NCI-H82 (cell line): ENCODE data around the gene S100A2.
A peak's percentile ranks its signal among the peaks of the same experiment; 100 is the strongest.
"Not testable (repeated sequence)": the region's sequence is repeated elsewhere in the genome, so short reads cannot be mapped to it uniquely, and the experiment has no call there.

Experiments used
- DNase-seq: peaks from one replicate; lab custom pipeline; 2025; lab: John Stamatoyannopoulos, UW

Gene S100A2

DNA sequence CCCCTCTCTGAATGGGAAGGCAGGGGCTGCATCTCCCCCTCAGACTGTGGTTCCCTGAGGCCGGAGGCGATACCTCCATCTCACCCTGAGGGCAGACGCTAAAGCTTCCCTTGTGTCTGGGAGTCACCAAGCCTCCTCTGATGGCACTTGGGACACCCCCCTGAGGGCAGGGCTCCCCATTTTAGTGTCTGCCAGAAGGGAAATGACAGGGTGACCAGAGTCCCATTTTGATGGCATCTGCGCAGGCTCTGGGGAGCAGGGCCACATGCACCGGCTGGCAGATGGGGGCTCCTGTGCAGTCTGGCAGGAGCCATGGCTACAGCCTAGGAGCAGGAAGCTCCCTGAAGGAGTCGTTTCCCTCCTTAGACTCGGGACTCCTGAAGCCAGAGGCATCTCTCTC, 1.7 kb downstream of the S100A2 start:
- no peak for DNase-seq

- DNase-seq: peak; percentile 61
Measured at GRCh38 chr1:153563483-153563901, 2.2 kb downstream of the S100A2 start.

DNA sequence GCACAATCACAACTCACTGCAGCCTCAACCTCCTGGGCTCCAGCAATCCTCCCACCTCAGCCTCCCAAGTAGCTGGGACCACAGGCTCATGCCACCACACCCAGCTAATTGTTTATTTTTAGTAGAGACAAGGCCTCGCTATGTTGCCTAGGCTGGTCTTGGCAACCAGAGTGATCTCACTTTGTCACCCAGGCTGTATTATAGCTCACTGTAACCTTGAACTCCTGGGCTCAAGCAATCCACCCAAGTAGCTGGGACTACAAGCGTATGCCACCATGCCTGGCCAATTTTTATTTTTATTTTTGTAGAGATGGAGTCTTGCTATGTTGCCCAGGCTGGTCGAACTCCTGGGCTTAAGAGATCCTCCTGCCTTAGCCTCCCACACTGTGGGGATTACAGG, 3.6 kb downstream of the S100A2 start:
- not testable (repeated sequence) for DNase-seq

GRCh38 chr1:153561466-153561985, 4.1 kb downstream of the S100A2 start:
- no peak for DNase-seq

- DNase-seq: no peak
Measured at GRCh38 chr1:153560771-153561465, 4.7 kb downstream of the S100A2 start.

DNA sequence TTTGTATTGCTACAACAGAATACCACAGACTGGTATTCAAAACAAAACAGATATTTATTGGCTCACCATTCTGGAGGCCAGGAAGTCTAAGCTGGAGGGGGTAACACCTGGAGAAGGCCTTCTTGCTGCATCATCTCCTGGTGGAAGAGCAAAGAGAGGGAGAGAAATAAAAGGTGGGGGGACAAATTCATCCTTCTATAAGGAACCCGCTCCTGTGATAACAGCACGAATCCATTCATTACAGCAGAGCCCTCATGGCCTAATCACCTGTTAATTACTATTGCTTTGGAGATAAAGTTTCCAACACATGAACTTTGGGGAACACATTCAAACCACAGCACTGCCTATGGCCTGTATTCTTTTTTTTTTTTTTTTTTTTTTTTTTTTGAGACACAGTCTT, 5.4 kb downstream of the S100A2 start:
- no peak for DNase-seq

DNA sequence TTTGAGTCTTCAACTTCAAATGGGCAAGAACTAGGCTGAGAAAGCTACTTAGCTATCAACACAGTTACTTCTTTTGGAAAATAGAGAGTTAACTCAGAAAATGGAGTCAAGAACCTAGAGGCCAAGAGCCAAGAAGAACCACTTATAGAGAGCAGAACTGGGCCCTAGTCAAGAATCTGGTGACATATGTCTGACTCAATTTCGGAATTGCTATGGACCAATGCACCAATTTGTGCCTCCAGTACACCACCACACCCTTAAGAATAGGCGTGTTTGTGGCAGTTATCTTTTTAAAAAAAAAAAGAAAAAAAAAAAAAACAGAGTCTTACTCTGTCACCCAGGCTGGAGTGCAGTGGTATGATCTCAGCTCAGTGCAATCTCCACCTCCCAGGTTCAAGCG, 7.8 kb downstream of the S100A2 start:
- DNase-seq: no peak

GRCh38 chr1:153556348-153556747, 9.3 kb downstream of the S100A2 start:
- DNase-seq: no peak

DNA sequence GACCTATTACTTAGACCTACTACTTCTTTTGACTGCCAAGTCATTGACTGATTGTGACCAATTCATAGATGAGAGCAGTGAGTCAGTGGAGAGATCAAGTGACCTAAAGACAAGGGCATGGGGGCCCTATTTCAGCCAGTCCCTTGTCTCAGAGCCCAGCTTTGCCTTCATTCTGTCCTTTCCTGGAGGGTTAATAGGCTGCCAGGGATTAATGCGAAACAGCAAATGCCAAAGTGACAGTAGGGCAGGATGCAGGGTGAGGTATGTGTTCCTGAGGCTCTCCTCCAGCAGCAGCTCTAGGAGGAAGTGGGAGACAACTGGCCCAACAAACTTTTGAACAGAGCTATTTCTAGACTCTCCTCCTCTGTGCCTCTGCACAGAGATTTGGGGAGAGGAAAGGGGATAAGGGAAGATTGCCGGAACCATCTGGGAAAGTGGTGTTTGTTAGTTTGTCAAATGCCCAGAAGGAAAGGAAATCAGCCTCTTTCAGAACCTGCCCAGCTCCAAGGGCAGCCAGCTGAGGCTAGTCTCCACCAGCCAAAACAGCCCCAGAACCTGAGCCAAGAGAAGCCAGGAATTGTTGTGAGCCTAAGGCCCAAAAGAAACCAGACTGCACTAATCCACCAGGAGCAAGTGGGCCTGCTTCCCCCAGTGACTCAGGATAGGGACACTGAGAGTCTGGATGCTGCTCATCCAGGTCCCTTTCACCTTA, 11.7 kb downstream of the S100A2 start:
- peak; percentile 24 for DNase-seq

DNA sequence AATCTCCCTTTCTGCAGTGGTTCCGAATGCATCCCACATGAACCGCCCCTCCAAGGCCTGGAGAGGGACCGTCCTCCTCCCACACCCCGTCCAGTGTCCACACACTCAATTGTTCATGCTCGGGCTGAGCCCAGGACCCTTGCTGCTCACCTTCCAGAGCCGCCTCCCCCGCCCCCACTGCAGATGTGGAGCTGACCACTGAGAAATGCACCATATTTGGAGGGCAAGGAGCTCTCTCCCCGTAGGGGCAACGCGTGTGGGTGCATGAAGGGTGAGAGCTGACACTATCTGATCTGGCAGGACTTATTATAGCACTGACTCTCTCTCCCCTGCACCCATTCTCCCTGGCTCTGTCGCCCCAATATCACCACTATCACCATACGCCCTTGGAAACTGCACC, 12.5 kb downstream of the S100A2 start:
- no peak for DNase-seq

GRCh38 chr1:153552335-153552734, 13.3 kb downstream of the S100A2 start:
- DNase-seq: no peak

DNA sequence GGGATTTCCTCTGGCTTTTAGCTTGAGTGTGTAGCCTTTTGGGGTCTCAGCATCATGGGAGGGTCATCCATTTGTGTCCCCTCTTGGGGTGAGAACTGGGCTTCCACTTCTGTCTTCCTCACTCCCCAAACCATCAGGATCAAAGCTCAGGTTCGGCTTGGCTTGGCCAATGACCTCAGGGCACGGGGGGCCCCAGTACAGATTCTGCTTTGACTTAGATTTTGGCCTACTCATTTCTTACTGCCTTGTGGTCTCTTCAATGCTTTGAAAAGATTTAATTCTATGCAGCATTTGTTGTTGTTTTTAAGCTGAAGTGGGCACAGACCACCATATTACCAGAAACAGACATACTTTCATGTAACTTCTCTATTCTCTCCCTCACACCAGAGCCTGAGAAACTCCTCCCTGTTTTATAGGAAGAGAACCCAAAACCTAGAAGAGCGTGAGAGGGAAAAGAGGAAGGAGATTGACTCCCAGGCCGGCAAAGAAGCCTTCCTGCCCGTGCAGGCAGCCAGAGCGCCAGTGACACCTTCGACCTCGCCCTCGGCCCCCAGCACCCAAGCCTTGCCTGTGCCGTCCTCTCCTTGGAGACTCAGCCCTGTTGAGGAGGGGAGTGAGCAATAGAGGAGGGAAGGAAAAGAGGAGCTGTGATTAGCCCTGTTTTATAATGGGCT, 14.7 kb downstream of the S100A2 start:
- DNase-seq: no peak

- no peak for DNase-seq
Measured at GRCh38 chr1:153550398-153550758, 15.3 kb downstream of the S100A2 start.

DNA sequence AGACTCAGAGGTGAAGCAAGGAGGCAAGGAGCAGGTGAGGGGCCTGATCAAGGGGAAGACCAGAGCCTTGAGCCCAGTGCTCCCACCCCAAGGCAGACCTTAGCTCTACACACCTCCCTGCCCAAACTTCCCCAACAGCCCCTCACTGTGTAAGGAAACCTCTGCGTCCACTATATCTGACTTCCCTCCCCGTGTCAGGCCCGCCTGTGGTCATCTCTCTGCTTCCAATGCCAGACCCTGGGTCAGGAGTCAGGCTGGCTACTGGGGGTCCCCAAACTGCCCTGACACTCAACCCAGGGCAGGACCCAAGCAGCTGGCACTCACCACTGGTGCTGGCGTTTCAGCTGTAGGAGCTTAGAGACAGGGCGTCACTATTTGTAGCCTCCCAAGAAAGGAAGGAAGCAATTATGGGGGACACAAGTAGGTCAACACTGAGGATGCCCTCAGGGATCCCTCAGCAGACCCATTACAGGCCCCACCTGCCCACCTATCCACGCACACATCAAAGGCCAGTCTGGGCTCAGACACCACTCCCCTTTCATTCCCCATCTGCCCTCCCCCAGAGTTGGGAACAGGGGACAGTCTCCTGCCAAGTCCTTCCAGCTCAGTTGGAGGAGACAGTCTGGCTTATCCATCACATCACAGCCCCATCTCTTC, 15.8 kb downstream of the S100A2 start:
- DNase-seq: no peak

- DNase-seq: no peak
Measured at GRCh38 chr1:153548722-153549688, 16.6 kb downstream of the S100A2 start, which contains the start of gene S100A3. Gene S100A3 (minus strand): TSS chr1:153549258. CDS start chr1:153548485, 773 bp downstream.

GRCh38 chr1:153547560-153548551, 17.8 kb downstream of the S100A2 start:
- no peak for DNase-seq

DNA sequence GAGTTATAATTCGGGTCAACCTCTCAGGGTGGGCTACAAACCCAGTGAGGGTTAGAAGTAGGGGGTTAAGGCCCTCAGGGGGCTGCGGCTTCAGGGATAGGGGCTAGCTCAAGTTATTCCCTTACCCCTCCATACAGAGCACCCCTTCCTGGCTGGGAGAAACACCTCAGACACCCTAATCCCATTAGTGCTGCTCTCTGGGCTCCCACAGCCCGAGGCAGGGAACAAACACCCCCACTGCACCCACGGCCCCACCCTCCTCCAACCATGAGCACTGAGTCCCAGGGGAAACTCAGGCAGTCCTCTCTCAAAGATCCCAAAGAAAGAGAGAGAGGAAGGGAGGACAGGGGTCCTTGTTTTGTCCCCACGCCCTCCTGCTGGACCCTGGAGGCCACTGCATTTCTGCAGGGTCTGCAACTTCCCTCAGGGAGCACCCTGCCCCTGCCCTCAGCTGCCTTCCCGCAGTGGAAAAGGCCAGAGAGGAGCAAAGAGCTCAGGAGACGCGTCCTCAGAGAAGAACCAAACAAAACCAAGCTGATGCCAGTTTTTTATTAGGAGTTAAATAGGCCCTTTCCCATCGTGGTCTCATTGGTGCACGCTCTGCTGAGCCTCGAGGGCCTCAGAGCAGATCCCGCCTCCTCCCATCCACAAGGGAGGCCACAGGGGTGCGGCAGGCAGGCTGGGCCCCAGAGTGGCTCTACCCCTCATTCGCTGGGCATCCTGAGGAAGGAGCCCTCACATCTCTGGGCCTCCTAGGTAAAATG, 18.7 kb downstream of the S100A2 start:
- DNase-seq: peak; percentile 48

GRCh38 chr1:153546371-153546770, 19.3 kb downstream of the S100A2 start:
- DNase-seq: no peak
